ENCODE measurements around the gene KCNA1. TPM values are rescaled to one million over a fixed set of nuclear protein-coding genes. Genes with fewer than 3 reads are reported as not detected.
A peak's percentile ranks its signal among the peaks of the same experiment; 100 is the strongest.

KCNA1 gene
- total and polyA plus RNA-seq, 2 experiments from 2014 or later = 0.27 TPM; not detected in 1

DNA sequence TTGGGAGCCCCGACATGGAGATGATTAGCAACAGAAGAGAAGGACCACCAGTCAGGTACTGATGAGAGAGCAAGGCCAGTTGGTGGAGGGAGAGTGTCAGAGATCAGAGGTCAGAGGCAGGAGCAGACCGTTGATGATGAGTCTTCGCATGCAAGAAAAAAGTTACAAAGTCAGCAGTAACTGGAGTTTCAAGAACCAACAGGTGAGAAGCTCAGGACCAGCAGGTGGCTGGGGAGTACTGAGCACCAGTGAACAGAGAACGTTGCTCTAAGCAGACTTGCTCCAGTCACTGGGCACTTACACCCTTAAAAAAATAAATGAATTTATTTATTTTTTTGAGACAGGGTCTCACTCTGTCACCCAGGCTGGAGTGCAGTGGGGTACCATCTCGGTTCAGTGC, 44.5 kb upstream of the KCNA1 start:
- WGBS (ENCODE audit: low lambda C conversion rate, missing lambda C conversion rate) = 88% methylated on average over 5 of the region's 5 CpGs
- no peaks in the 10 kb centered on the region for H3K9me2 ChIP-seq (replicated peaks; ENCODE audit: insufficient read depth)
- no peak for TF ChIP-seq EZH2phosphoT487 (IDR thresholded peaks at IDR 0.05; ENCODE audit: low read depth, severe bottlenecking, unreplicated experiment)
- TF ChIP-seq, protein P1, sequence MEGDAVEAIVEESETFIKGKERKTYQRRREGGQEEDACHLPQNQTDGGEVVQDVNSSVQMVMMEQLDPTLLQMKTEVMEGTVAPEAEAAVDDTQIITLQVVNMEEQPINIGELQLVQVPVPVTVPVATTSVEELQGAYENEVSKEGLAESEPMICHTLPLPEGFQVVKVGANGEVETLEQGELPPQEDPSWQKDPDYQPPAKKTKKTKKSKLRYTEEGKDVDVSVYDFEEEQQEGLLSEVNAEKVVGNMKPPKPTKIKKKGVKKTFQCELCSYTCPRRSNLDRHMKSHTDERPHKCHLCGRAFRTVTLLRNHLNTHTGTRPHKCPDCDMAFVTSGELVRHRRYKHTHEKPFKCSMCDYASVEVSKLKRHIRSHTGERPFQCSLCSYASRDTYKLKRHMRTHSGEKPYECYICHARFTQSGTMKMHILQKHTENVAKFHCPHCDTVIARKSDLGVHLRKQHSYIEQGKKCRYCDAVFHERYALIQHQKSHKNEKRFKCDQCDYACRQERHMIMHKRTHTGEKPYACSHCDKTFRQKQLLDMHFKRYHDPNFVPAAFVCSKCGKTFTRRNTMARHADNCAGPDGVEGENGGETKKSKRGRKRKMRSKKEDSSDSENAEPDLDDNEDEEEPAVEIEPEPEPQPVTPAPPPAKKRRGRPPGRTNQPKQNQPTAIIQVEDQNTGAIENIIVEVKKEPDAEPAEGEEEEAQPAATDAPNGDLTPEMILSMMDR (IDR thresholded peaks at IDR 0.05; ENCODE audit: poor library complexity) = no peak
- no peak for TF ChIP-seq EZH2 (IDR thresholded peaks at IDR 0.05; ENCODE audit: borderline replicate concordance)
- H3K4me1 ChIP-seq (ENCODE audit: insufficient read depth) = no peaks in the 10 kb centered on the region
- H3K9me3 ChIP-seq (ENCODE audit: low read depth) = no peaks in the 10 kb centered on the region
- H3K27ac ChIP-seq = no peak overlapping the region
- no peaks in the 10 kb centered on the region for H4K20me1 ChIP-seq (ENCODE audit: insufficient read depth, poor library complexity, severe bottlenecking)
- H2AFZ ChIP-seq = no peak overlapping the region
- H3K4me3 ChIP-seq = no peak overlapping the region
- peaks cover 63% of the 10 kb centered on the region for H3K27me3 ChIP-seq
- H3K79me2 ChIP-seq = no peaks in the 10 kb centered on the region
- no peaks in the 10 kb centered on the region for H3K36me3 ChIP-seq (replicated peaks; ENCODE audit: insufficient read depth, low read depth)
- DNase-seq (ENCODE audit: low spot score) = no peak
- H3K4me2 ChIP-seq = no peak overlapping the region

GRCh38 chr12:4866299-4866698, 43.4 kb upstream of the KCNA1 start:
- Histone ChIP-seq H3K79me2 (no peaks in the 10 kb centered on the region), H3K27ac (no peak overlapping the region), H2AFZ (no peak overlapping the region), H3K4me1 (ENCODE audit: insufficient read depth) (no peaks in the 10 kb centered on the region), H3K9me3 (ENCODE audit: low read depth) (no peaks in the 10 kb centered on the region), H3K36me3 (replicated peaks; ENCODE audit: insufficient read depth, low read depth) (no peaks in the 10 kb centered on the region), H3K27me3 (peaks cover 72% of the 10 kb centered on the region), H4K20me1 (ENCODE audit: insufficient read depth, poor library complexity, severe bottlenecking) (no peaks in the 10 kb centered on the region), H3K4me3 (no peak overlapping the region), H3K4me2 (no peak overlapping the region), H3K9me2 (replicated peaks; ENCODE audit: insufficient read depth) (no peaks in the 10 kb centered on the region)
- peak; percentile 17 for DNase-seq (ENCODE audit: low spot score)
- WGBS (ENCODE audit: low lambda C conversion rate, missing lambda C conversion rate) = 44% methylated on average over 9 of the region's 9 CpGs
- TF ChIP-seq EZH2phosphoT487 (IDR thresholded peaks at IDR 0.05; ENCODE audit: low read depth, severe bottlenecking, unreplicated experiment) = no peak
- TF ChIP-seq, protein P1 (IDR thresholded peaks at IDR 0.05; ENCODE audit: poor library complexity) = no peak
- no peak for TF ChIP-seq EZH2 (IDR thresholded peaks at IDR 0.05; ENCODE audit: borderline replicate concordance)

- 92% methylated on average over 5 of the region's 5 CpGs for WGBS (ENCODE audit: low lambda C conversion rate, missing lambda C conversion rate)
These were observed 42.3 kb upstream of the KCNA1 start for GRCh38 chr12:4867384-4867783.

More at GRCh38 chr12:4867384-4867783, 42.3 kb upstream of the KCNA1 start:
- Histone ChIP-seq H3K27ac (no peak overlapping the region), H3K9me3 (ENCODE audit: low read depth) (no peaks in the 10 kb centered on the region), H2AFZ (no peak overlapping the region), H3K27me3 (peaks cover 71% of the 10 kb centered on the region), H3K79me2 (no peaks in the 10 kb centered on the region), H3K4me3 (no peak overlapping the region), H3K9me2 (replicated peaks; ENCODE audit: insufficient read depth) (no peaks in the 10 kb centered on the region), H3K4me1 (ENCODE audit: insufficient read depth) (no peaks in the 10 kb centered on the region), H4K20me1 (ENCODE audit: insufficient read depth, poor library complexity, severe bottlenecking) (no peaks in the 10 kb centered on the region), H3K4me2 (no peak overlapping the region), H3K36me3 (replicated peaks; ENCODE audit: insufficient read depth, low read depth) (no peaks in the 10 kb centered on the region)
- DNase-seq (ENCODE audit: low spot score) = no peak
- TF ChIP-seq EZH2phosphoT487 (IDR thresholded peaks at IDR 0.05; ENCODE audit: low read depth, severe bottlenecking, unreplicated experiment) = no peak
- TF ChIP-seq, protein P1 (IDR thresholded peaks at IDR 0.05; ENCODE audit: poor library complexity) = no peak
- no peak for TF ChIP-seq EZH2 (IDR thresholded peaks at IDR 0.05; ENCODE audit: borderline replicate concordance)
